HG03066 (cell line): ENCODE results near the gene SEL1L2.

Source experiments
- ATAC-seq: cut with Tn5 transposase; IDR thresholded peaks from one replicate; pipeline ENCODE4 v1.9.1; 2021; ENCODE audit warnings: low read depth; ENCODE audit not compliant: unreplicated experiment

SEL1L2 gene

GRCh38 chr20:13819885-13820645 lies 170.3 kb downstream of the SEL1L2 start:
- peak; percentile 68 for ATAC-seq

GRCh38 chr20:13817342-13817741 lies 173.1 kb downstream of the SEL1L2 start:
- no peak for ATAC-seq

- ATAC-seq, result no peak
These were observed 173.7 kb downstream of the SEL1L2 start for GRCh38 chr20:13816757-13817156.

- no peak for ATAC-seq
These were observed 175.7 kb downstream of the SEL1L2 start for GRCh38 chr20:13814672-13815071.

GRCh38 chr20:13813910-13814309 lies 176.5 kb downstream of the SEL1L2 start:
- ATAC-seq, result no peak

GRCh38 chr20:13810446-13810845 lies 180.0 kb downstream of the SEL1L2 start:
- ATAC-seq, result no peak

GRCh38 chr20:13809855-13810254 lies 180.6 kb downstream of the SEL1L2 start:
- ATAC-seq, result no peak

- no peak for ATAC-seq
These were observed 181.0 kb downstream of the SEL1L2 start for GRCh38 chr20:13809373-13809772.

- no peak for ATAC-seq
These were observed 189.7 kb downstream of the SEL1L2 start for GRCh38 chr20:13800728-13801134.

GRCh38 chr20:13799974-13800373 lies 190.4 kb downstream of the SEL1L2 start:
- no peak for ATAC-seq
